ENCODE results near the gene MKI67. TPM values are rescaled to one million over a fixed set of nuclear protein-coding genes. Genes with fewer than 3 reads are reported as not detected.

MKI67 gene
- total RNA-seq, 4 donors from 2014 or later: 5.6 to 13.0 (median 8.9) TPM

GRCh38 chr10:128137877-128138276 lies 11.7 kb upstream of the MKI67 start:
- no peaks in the 10 kb centered on the region for H3K27me3 ChIP-seq
- H3K4me3 ChIP-seq: no peak overlapping the region
- TF ChIP-seq POLR2AphosphoS5 (IDR thresholded peaks at IDR 0.05) (no peak), POLR2A (IDR thresholded peaks at IDR 0.05) (no peak), EP300 (IDR thresholded peaks at IDR 0.05) (no peak)
- TF ChIP-seq, protein P1, sequence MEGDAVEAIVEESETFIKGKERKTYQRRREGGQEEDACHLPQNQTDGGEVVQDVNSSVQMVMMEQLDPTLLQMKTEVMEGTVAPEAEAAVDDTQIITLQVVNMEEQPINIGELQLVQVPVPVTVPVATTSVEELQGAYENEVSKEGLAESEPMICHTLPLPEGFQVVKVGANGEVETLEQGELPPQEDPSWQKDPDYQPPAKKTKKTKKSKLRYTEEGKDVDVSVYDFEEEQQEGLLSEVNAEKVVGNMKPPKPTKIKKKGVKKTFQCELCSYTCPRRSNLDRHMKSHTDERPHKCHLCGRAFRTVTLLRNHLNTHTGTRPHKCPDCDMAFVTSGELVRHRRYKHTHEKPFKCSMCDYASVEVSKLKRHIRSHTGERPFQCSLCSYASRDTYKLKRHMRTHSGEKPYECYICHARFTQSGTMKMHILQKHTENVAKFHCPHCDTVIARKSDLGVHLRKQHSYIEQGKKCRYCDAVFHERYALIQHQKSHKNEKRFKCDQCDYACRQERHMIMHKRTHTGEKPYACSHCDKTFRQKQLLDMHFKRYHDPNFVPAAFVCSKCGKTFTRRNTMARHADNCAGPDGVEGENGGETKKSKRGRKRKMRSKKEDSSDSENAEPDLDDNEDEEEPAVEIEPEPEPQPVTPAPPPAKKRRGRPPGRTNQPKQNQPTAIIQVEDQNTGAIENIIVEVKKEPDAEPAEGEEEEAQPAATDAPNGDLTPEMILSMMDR (IDR thresholded peaks at IDR 0.05): no peak
- no peaks in the 10 kb centered on the region for H3K36me3 ChIP-seq
- H3K9me3 ChIP-seq: no peaks in the 10 kb centered on the region
- no peaks in the 10 kb centered on the region for H3K4me1 ChIP-seq
- 43% methylated on average over 1 of the region's 1 CpG for WGBS
- no peak for DNase-seq (ENCODE audit: low spot score in 2 of 2)
- no peak overlapping the region for H3K27ac ChIP-seq

- no peak for DNase-seq (ENCODE audit: low spot score in 2 of 2)
- H3K4me3 ChIP-seq: no peak overlapping the region
- peaks cover 11% of the 10 kb centered on the region for H3K4me1 ChIP-seq
- H3K36me3 ChIP-seq: no peaks in the 10 kb centered on the region
- H3K27me3 ChIP-seq: peaks cover 8% of the 10 kb centered on the region
- TF ChIP-seq EP300 (IDR thresholded peaks at IDR 0.05) (no peak), POLR2A (IDR thresholded peaks at IDR 0.05) (no peak), POLR2AphosphoS5 (IDR thresholded peaks at IDR 0.05) (no peak)
- TF ChIP-seq, protein P1 (IDR thresholded peaks at IDR 0.05): no peak
- no peaks in the 10 kb centered on the region for H3K9me3 ChIP-seq
- no peak overlapping the region for H3K27ac ChIP-seq
- 69% methylated on average over 1 of the region's 1 CpG for WGBS
These were observed 3.8 kb upstream of the MKI67 start for GRCh38 chr10:128130051-128130450.

DNA sequence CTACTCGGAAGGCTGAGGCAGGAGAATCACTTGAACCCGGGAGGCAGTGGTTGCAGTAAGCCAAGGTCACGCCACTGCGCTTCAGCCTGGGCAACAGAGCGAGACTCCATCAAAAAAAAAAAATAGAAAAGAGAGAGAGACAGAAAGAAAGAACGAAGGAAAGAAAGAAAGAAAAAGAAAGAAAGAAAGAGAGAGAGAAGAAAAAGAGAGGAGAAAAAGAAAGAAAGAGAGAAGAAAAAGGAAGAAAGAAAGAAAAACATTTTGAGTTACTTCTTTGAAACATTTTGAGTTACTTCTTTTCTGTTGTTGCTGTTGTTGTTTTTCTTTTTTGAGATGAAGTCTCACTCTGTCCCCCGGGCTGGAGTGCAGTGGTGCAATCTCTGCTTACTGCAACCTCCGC lies 2.4 kb upstream of the MKI67 start:
- 83% methylated on average over 8 of the region's 8 CpGs for WGBS
- TF ChIP-seq POLR2AphosphoS5 (IDR thresholded peaks at IDR 0.05) (no peak), EP300 (IDR thresholded peaks at IDR 0.05) (no peak), POLR2A (IDR thresholded peaks at IDR 0.05) (no peak)
- TF ChIP-seq, protein P1 (IDR thresholded peaks at IDR 0.05): no peak
- H3K27me3 ChIP-seq: peaks cover 16% of the 10 kb centered on the region
- H3K4me1 ChIP-seq: peaks cover 14% of the 10 kb centered on the region
- no peaks in the 10 kb centered on the region for H3K36me3 ChIP-seq
- no peak for DNase-seq (ENCODE audit: low spot score in 2 of 2)
- no peak overlapping the region for H3K27ac ChIP-seq
- no peaks in the 10 kb centered on the region for H3K9me3 ChIP-seq
- H3K4me3 ChIP-seq: no peak overlapping the region

GRCh38 chr10:128125416-128125943 lies 743 bp downstream of the MKI67 start:
- TF ChIP-seq POLR2AphosphoS5 (IDR thresholded peaks at IDR 0.05): no peak
- TF ChIP-seq, protein P1 (IDR thresholded peaks at IDR 0.05): no peak
- Histone ChIP-seq H3K4me1 (peaks cover 14% of the 10 kb centered on the region), H3K9me3 (no peaks in the 10 kb centered on the region), H3K4me3 (peak overlapping the region; percentile 93), H3K36me3 (no peaks in the 10 kb centered on the region), H3K27ac (no peak overlapping the region), H3K27me3 (peaks cover 20% of the 10 kb centered on the region)
- DNase-seq (ENCODE audit: low spot score in 2 of 2): no peak
- 4% methylated on average over 26 of the region's 33 CpGs for WGBS

- Histone ChIP-seq H3K36me3 (no peaks in the 10 kb centered on the region), H3K27ac (no peak overlapping the region), H3K4me3 (peak overlapping the region; percentile 93), H3K27me3 (peaks cover 20% of the 10 kb centered on the region), H3K4me1 (peaks cover 14% of the 10 kb centered on the region), H3K9me3 (no peaks in the 10 kb centered on the region)
- WGBS: 40% methylated on average over 11 of the region's 11 CpGs
- no peak for DNase-seq (ENCODE audit: low spot score in 2 of 2)
- TF ChIP-seq POLR2AphosphoS5 (IDR thresholded peaks at IDR 0.05) (no peak), POLR2A (IDR thresholded peaks at IDR 0.05) (no peak), EP300 (IDR thresholded peaks at IDR 0.05) (no peak)
- TF ChIP-seq, protein P1 (IDR thresholded peaks at IDR 0.05): no peak
These were observed 1.3 kb downstream of the MKI67 start for GRCh38 chr10:128124813-128125403.
